Neuronal stem cell (in vitro differentiated cells): ENCODE results near the gene MFSD2A.

Experiments used
- DNase-seq: peaks from one replicate; pipeline ENCODE4 v3.0.0-alpha.2; 2013; ENCODE audit warnings: low spot score
- H2AFZ ChIP-seq: one replicate; pipeline ENCODE4 v1.6.1; 2013; ENCODE audit warnings: mild to moderate bottlenecking, low read length, inconsistent platforms
- H2AK5ac ChIP-seq: 2 replicates; pipeline ENCODE4 v1.6.1; 2013; ENCODE audit warnings: low read depth, mild to moderate bottlenecking, inconsistent platforms, low read length, moderate library complexity, mixed read lengths
- H2BK120ac ChIP-seq: 2 replicates; pipeline ENCODE4 v1.6.1; 2013; ENCODE audit warnings: low read depth, mild to moderate bottlenecking, inconsistent platforms, low read length, moderate library complexity, mixed read lengths
- H2BK12ac ChIP-seq: one replicate; pipeline ENCODE4 v1.6.1; 2013; ENCODE audit warnings: low read length, inconsistent platforms
- H2BK15ac ChIP-seq: 2 replicates; pipeline ENCODE4 v1.6.1; 2013; ENCODE audit warnings: mild to moderate bottlenecking, low read length, inconsistent platforms, mixed read lengths
- H2BK5ac ChIP-seq: one replicate; pipeline ENCODE4 v1.6.1; 2013; ENCODE audit warnings: inconsistent platforms, mild to moderate bottlenecking, low read length, moderate library complexity
- H3K14ac ChIP-seq: one replicate; pipeline ENCODE4 v1.6.1; 2013; ENCODE audit warnings: low read length, inconsistent platforms
- H3K18ac ChIP-seq: 2 replicates; pipeline ENCODE4 v1.6.1; 2013; ENCODE audit warnings: low read length, inconsistent platforms
- H3K23ac ChIP-seq: 2 replicates; pipeline ENCODE4 v1.6.1; 2013; ENCODE audit warnings: low read depth, mild to moderate bottlenecking, mixed read lengths, low read length, inconsistent platforms; ENCODE audit not compliant: poor library complexity
- H3K27ac ChIP-seq: replicated peaks from 3 replicates; pipeline ENCODE4 v1.5.1; 2013; ENCODE audit warnings: low read length, inconsistent platforms
- H3K27me3 ChIP-seq, 3 experiments: 2 replicates each; pipeline ENCODE4 v1.6.1; 2013; ENCODE audit warnings: low read length in 3 of 3, mild to moderate bottlenecking in 2 of 3, inconsistent platforms in 1 of 3, low read depth in 1 of 3, mixed read lengths in 1 of 3, moderate library complexity in 1 of 3; ENCODE audit not compliant: control insufficient read depth in 3 of 3, insufficient read depth in 3 of 3
- H3K36me3 ChIP-seq, 2 donors: replicated peaks in 1 of 2; 2 replicates each; pipeline ENCODE4 v1.6.1; 2013; ENCODE audit warnings: low read length in 2 of 2; ENCODE audit not compliant: control insufficient read depth in 2 of 2, insufficient read depth in 2 of 2
- H3K4ac ChIP-seq: 2 replicates; pipeline ENCODE4 v1.6.1; 2013; ENCODE audit warnings: inconsistent platforms, mild to moderate bottlenecking, low read length, moderate library complexity
- H3K4me1 ChIP-seq, 2 donors: 1 replicate in 1 of 2; 2 replicates in 1 of 2; pipeline ENCODE4 v1.6.1; 2013; ENCODE audit warnings: low read length in 2 of 2, low read depth in 1 of 2; ENCODE audit not compliant: control insufficient read depth in 2 of 2, insufficient read depth in 1 of 2
- H3K4me2 ChIP-seq: one replicate; pipeline ENCODE4 v1.6.1; 2013; ENCODE audit warnings: mild to moderate bottlenecking, low read length, inconsistent platforms; ENCODE audit not compliant: insufficient read depth, poor library complexity, severe bottlenecking
- H3K4me3 ChIP-seq, 2 donors: 2 replicates each; pipeline ENCODE4 v1.5.1; 2013; ENCODE audit warnings: low read length in 2 of 2, mild to moderate bottlenecking in 2 of 2, inconsistent platforms in 1 of 2, moderate library complexity in 1 of 2
- H3K79me1 ChIP-seq: one replicate; pipeline ENCODE4 v1.6.1; 2013; ENCODE audit warnings: low read depth, mild to moderate bottlenecking, inconsistent platforms, low read length, moderate library complexity
- H3K9ac ChIP-seq: one replicate; pipeline ENCODE4 v1.6.1; 2013; ENCODE audit warnings: mild to moderate bottlenecking, low read depth, low read length, inconsistent platforms; ENCODE audit not compliant: poor library complexity
- H3K9me3 ChIP-seq, 2 donors: replicated peaks in 1 of 2; 2 replicates each; pipeline versions ENCODE3 to v1.6.1; 2013; ENCODE audit warnings: low read length in 2 of 2, mild to moderate bottlenecking in 2 of 2, inconsistent platforms in 1 of 2, low read depth in 1 of 2, mixed read lengths in 1 of 2, moderate library complexity in 1 of 2; ENCODE audit not compliant: control insufficient read depth in 2 of 2, insufficient read depth in 1 of 2
- H4K8ac ChIP-seq: one replicate; pipeline ENCODE4 v1.6.1; 2013; ENCODE audit warnings: low read depth, mild to moderate bottlenecking, inconsistent platforms, low read length, moderate library complexity
- H4K91ac ChIP-seq: one replicate; pipeline ENCODE4 v1.6.1; 2013; ENCODE audit warnings: low read length, low read depth, mild to moderate bottlenecking, inconsistent platforms; ENCODE audit not compliant: poor library complexity
- WGBS, 2 donors: extraction: QIAGEN DNeasy Blood & Tissue Kit; methylation state at CpG; one replicate each; pipeline ENCODE4 v1.1.7; 2013; ENCODE audit warnings: missing lambda C conversion rate in 2 of 2, mixed read lengths in 1 of 2; ENCODE audit not compliant: insufficient read length in 2 of 2, insufficient replicate concordance in 1 of 2; ENCODE audit errors: extremely low coverage in 2 of 2; 5-methylcytosine and 5-hydroxymethylcytosine counted together

Gene MFSD2A

GRCh38 chr1:39943471-39944290 lies 11.3 kb upstream of the MFSD2A start:
- whole genome bisulfite sequencing, 2 donors, result no CpG with 5 or more reads among the region's 14 CpGs
- Histone ChIP-seq H3K4me3 (no peak overlapping the region), H3K9ac (no peak overlapping the region)

GRCh38 chr1:39944410-39945112 lies 10.4 kb upstream of the MFSD2A start:
- no peaks in the 10 kb centered on the region for H3K4me1 ChIP-seq
- no peak overlapping the region for H3K4ac ChIP-seq
- H3K18ac ChIP-seq, result no peak overlapping the region
- no peak overlapping the region for H2BK12ac ChIP-seq
- no peaks in the 10 kb centered on the region for H3K9me3 ChIP-seq
- no peak overlapping the region for H2BK5ac ChIP-seq
- H3K79me1 ChIP-seq, result no peaks in the 10 kb centered on the region
- no CpG with 5 or more reads among the region's 8 CpGs for WGBS, 2 donors
- no peak overlapping the region for H3K23ac ChIP-seq
- no peak overlapping the region for H3K4me2 ChIP-seq
- no peak overlapping the region for H2AK5ac ChIP-seq
- no peak overlapping the region for H3K9ac ChIP-seq
- H3K27me3 ChIP-seq, result peaks cover 0 to 19% (median 0%) of the 10 kb centered on the region in 3 experiments
- H2BK15ac ChIP-seq, result no peak overlapping the region
- H2AFZ ChIP-seq, result no peak overlapping the region
- no peaks in the 10 kb centered on the region for H3K36me3 ChIP-seq
- no peak overlapping the region for H2BK120ac ChIP-seq
- H3K4me3 ChIP-seq, result no peak overlapping the region
- no peak overlapping the region for H4K91ac ChIP-seq
- no peak overlapping the region for H3K14ac ChIP-seq
- H3K27ac ChIP-seq, result no peak overlapping the region
- H4K8ac ChIP-seq, result no peak overlapping the region
- DNase-seq, result no peak

More at GRCh38 chr1:39943471-39944290, 11.3 kb upstream of the MFSD2A start:
- Histone ChIP-seq H2BK15ac (no peak overlapping the region), H4K8ac (no peak overlapping the region), H2BK120ac (no peak overlapping the region), H3K14ac (no peak overlapping the region), H3K27me3 (peaks cover 0 to 19% (median 0%) of the 10 kb centered on the region in 3 experiments), H2BK12ac (no peak overlapping the region), H3K27ac (no peak overlapping the region), H4K91ac (no peak overlapping the region), H3K23ac (no peak overlapping the region), H2BK5ac (no peak overlapping the region), H2AFZ (no peak overlapping the region), H3K4me2 (no peak overlapping the region), H3K4me1 (no peaks in the 10 kb centered on the region), H3K79me1 (no peaks in the 10 kb centered on the region), H3K4ac (no peak overlapping the region), H2AK5ac (no peak overlapping the region), H3K36me3 (no peaks in the 10 kb centered on the region), H3K9me3 (no peaks in the 10 kb centered on the region), H3K18ac (no peak overlapping the region)
- DNase-seq, result no peak

GRCh38 chr1:39946216-39946615 lies 8.7 kb upstream of the MFSD2A start:
- H2BK120ac ChIP-seq, result no peak overlapping the region
- no peak overlapping the region for H3K23ac ChIP-seq
- no peak overlapping the region for H2BK12ac ChIP-seq
- no peak overlapping the region for H3K4ac ChIP-seq
- no peak overlapping the region for H3K14ac ChIP-seq
- H4K8ac ChIP-seq, result no peak overlapping the region
- no peak overlapping the region for H4K91ac ChIP-seq
- H2AK5ac ChIP-seq, result no peak overlapping the region
- H2BK5ac ChIP-seq, result no peak overlapping the region
- peaks cover 0 to 9% of the 10 kb centered on the region in 2 donors for H3K9me3 ChIP-seq
- H3K27me3 ChIP-seq, result peaks cover 0 to 12% (median 0%) of the 10 kb centered on the region in 3 experiments
- H3K18ac ChIP-seq, result no peak overlapping the region
- DNase-seq, result no peak
- no peak overlapping the region for H3K27ac ChIP-seq
- H2AFZ ChIP-seq, result no peak overlapping the region
- no peak overlapping the region for H2BK15ac ChIP-seq
- WGBS, 2 donors, result no CpG with 5 or more reads among the region's 4 CpGs
- no peaks in the 10 kb centered on the region for H3K36me3 ChIP-seq
- no peak overlapping the region for H3K4me3 ChIP-seq
- H3K4me1 ChIP-seq, result no peaks in the 10 kb centered on the region
- H3K9ac ChIP-seq, result peak overlapping the region; percentile 36
- H3K4me2 ChIP-seq, result no peak overlapping the region
- no peaks in the 10 kb centered on the region for H3K79me1 ChIP-seq

GRCh38 chr1:39947260-39947659 lies 7.7 kb upstream of the MFSD2A start:
- Histone ChIP-seq H3K4me2 (no peak overlapping the region), H3K4me1 (peaks cover 0 to under 1% of the 10 kb centered on the region in 2 donors), H3K36me3 (no peaks in the 10 kb centered on the region), H2BK120ac (no peak overlapping the region), H3K14ac (no peak overlapping the region), H2BK15ac (no peak overlapping the region), H3K4me3 (no peak overlapping the region), H3K27me3 (peaks cover 0 to 2% (median 0%) of the 10 kb centered on the region in 3 experiments), H2AFZ (no peak overlapping the region), H2BK5ac (no peak overlapping the region), H3K4ac (no peak overlapping the region), H4K8ac (no peak overlapping the region), H3K79me1 (no peaks in the 10 kb centered on the region), H2BK12ac (no peak overlapping the region), H3K9ac (no peak overlapping the region), H3K18ac (no peak overlapping the region), H3K27ac (no peak overlapping the region), H2AK5ac (no peak overlapping the region), H3K9me3 (peaks cover 0 to 9% of the 10 kb centered on the region in 2 donors), H3K23ac (no peak overlapping the region), H4K91ac (no peak overlapping the region)
- DNase-seq, result no peak
- no CpG with 5 or more reads among the region's 4 CpGs for WGBS, 2 donors
